Nephron progenitor cell (in vitro differentiated cells): ENCODE measurements around the gene C3orf49.

ENCODE experiments used
- DNase-seq: peaks from one replicate; pipeline ENCODE4 v3.0.0; 2021
- H3K27ac Mint-ChIP-seq: 2 replicates; pipeline ENCODE4 v1.8.0; 2021; ENCODE audit warnings: mild to moderate bottlenecking, moderate library complexity, mixed read lengths
- H3K27me3 Mint-ChIP-seq: 2 replicates; pipeline ENCODE4 v1.8.0; 2021; ENCODE audit warnings: mild to moderate bottlenecking, low read depth, mixed read lengths; ENCODE audit not compliant: poor library complexity
- H3K36me3 Mint-ChIP-seq: 2 replicates; pipeline ENCODE4 v1.8.0; 2021; ENCODE audit warnings: low read depth, mixed read lengths
- H3K4me1 Mint-ChIP-seq: 2 replicates; pipeline ENCODE4 v1.8.0; 2021; ENCODE audit warnings: mixed read lengths
- H3K4me3 Mint-ChIP-seq: 2 replicates; pipeline ENCODE4 v1.8.0; 2021; ENCODE audit warnings: mild to moderate bottlenecking, moderate library complexity, mixed read lengths
- H3K9me3 Mint-ChIP-seq: 2 replicates; pipeline ENCODE4 v1.8.0; 2021; ENCODE audit warnings: mild to moderate bottlenecking, moderate library complexity, mixed read lengths
- TF ChIP-seq, protein P1 (sequence below): fragments of 200-600 bp; sonication (generic); IDR thresholded peaks from 2 replicates; pipeline ENCODE4 v1.5.0; 2021; ENCODE audit warnings: antibody characterized with exemption

The C3orf49 gene

DNA sequence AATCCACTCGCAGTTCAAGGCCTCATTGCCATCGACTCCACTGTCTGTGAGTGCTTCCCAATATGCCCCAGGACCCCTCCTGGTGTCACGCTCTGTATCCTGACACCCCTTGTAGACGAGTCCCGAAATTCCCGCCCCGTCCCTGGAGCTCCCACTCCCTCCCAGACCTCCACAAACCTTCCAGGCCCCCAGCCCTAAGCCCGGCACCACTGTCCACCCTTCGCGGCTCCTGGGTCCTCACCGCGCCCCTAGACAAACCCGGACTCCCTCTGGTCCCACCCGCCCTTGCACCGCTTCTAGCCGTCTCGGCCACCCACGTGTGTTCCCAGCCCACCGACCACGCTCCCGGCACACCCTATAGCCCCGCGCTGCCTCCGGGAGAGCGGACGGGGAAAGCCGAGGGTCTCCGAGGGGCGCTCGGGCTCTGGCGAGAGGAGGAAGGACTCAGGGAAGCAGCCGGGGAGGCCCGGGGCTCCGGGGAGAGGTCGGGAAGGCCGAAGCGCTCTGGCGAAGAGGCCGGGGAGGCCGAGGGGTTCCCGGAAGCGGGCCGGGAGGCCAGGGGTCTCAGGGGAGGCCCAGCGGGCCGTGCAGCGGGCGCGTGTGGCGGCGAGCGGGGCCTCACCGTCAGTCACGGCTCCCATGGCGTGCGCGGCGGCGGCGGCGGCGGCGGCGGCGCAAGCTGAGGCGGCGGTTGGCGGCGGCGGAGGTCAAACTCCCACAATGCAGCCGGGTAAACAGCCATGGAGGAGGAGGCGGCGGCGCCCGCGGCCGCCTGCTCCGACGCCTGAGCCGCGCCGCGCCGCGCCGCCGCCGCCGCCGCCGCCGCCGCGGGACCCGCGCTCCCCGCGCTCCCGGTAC lies 44.3 kb downstream of the C3orf49 start, which contains the start of the genes ATXN7 and THOC7:
Gene ATXN7 (plus strand): TSS at position 718 of the 858 bp plus-strand sequence. CDS start 48,732 bp downstream, outside the sequence.
Gene THOC7 (minus strand): TSS at position 656 of the 858 bp plus-strand sequence. CDS start 15 bp downstream, at position 641.
- Mint-ChIP-seq H3K27me3 (no peaks in the 10 kb centered on the region), H3K4me1 (peaks cover 42% of the 10 kb centered on the region), H3K27ac (peak within 1 kb of the TSS; percentile 60), H3K4me3 (peak within 1 kb of the TSS; percentile 90), H3K9me3 (no peaks in the 10 kb centered on the region), H3K36me3 (peaks cover 25% of the 10 kb centered on the region)
- TF ChIP-seq, protein P1, sequence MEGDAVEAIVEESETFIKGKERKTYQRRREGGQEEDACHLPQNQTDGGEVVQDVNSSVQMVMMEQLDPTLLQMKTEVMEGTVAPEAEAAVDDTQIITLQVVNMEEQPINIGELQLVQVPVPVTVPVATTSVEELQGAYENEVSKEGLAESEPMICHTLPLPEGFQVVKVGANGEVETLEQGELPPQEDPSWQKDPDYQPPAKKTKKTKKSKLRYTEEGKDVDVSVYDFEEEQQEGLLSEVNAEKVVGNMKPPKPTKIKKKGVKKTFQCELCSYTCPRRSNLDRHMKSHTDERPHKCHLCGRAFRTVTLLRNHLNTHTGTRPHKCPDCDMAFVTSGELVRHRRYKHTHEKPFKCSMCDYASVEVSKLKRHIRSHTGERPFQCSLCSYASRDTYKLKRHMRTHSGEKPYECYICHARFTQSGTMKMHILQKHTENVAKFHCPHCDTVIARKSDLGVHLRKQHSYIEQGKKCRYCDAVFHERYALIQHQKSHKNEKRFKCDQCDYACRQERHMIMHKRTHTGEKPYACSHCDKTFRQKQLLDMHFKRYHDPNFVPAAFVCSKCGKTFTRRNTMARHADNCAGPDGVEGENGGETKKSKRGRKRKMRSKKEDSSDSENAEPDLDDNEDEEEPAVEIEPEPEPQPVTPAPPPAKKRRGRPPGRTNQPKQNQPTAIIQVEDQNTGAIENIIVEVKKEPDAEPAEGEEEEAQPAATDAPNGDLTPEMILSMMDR = no peak
- peak; percentile 82 for DNase-seq

DNA sequence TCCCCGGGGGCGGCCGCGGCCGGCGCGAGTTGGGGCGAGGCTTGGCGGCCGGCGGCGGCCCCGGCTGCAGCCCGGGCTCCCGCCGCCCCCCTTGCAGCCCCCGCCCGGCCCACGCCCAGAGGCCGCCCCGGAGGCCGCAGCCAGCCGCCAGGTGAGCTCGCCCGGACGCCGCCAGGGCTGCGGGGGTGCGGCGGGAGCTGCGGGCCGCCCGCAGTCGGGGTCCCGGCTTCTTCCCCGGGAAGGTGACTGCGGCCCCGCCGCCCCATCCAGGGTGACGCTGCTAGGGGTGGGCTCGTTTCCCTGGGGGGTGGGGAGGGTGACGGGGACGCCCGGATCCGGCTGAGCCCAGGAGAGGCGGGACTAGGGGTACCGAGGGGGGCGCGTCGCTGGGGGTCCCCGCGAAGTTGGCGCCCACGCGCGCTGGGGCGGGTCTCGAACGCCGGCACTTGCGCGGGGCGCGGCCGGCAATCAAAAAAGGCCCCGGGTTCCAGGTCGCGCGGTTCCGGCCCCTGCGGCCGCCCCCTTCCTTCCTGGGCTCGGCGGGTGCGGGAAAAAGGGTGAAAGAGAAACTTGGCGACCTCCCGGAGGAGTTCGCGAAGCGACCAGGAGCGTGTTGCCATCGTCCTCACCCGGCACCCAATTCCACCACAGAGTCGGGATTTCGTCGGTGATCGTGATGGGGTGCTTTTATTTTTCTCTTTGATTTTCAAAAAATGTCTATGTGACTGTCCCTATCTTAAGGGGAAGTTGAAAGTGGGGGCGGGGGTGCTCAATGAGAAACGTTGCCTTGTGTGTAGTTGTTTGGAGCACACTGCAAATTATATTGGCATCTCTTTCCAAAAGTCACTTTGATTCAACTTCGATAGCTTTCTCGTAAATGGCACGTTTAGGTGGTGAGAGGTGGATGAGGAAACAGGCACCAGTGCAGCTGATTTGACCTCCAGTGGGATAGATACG lies 45.2 kb downstream of the C3orf49 start:
- TF ChIP-seq, protein P1 = no peak
- Mint-ChIP-seq H3K27ac (peak overlapping the region; percentile 37), H3K27me3 (no peaks in the 10 kb centered on the region), H3K36me3 (peaks cover 25% of the 10 kb centered on the region), H3K9me3 (no peaks in the 10 kb centered on the region), H3K4me3 (peak overlapping the region; percentile 90), H3K4me1 (peaks cover 35% of the 10 kb centered on the region)
- DNase-seq = no peak

DNA sequence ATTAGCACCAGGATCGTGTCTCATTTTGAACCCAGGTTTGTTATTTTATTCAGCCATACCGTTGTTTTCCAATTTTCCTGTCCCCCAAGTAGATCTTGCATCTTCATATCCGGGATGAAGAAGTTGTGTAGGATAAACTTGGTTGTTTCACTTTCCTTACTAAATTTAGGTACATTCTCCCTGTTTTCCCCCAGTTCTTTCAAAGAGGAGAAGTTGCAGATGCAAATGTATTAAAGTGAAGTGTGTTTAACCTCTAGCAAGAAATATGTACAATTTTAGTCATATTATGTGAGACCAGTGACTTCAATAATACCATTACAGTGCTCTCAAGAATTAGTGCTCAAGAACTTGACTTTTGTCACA lies 45.8 kb downstream of the C3orf49 start:
- DNase-seq = no peak
- peak overlapping the region; percentile 90 for H3K4me3 Mint-ChIP-seq
- H3K9me3 Mint-ChIP-seq = no peaks in the 10 kb centered on the region
- H3K27ac Mint-ChIP-seq = peak overlapping the region; percentile 37
- H3K4me1 Mint-ChIP-seq = peaks cover 33% of the 10 kb centered on the region
- H3K27me3 Mint-ChIP-seq = no peaks in the 10 kb centered on the region
- TF ChIP-seq, protein P1 = no peak
- peaks cover 25% of the 10 kb centered on the region for H3K36me3 Mint-ChIP-seq

DNA sequence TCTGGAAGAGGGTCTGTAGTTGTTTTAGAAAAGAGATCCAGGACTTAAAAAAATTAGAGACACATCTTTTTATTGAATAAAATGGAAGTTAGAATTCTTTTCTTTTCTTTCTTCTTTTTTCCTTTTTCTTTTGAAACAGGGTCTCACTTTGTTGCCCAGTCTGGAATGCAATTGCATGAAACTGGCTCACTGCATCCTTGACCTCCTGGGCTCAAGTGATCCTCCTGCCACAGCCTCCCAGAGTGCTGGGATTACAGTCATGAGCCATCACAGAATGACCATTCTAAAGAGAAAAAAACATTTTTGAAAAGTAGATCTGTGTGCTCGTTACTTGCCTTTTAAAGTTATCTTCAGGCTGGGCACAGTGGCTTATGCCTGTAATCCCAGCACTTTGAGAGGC lies 48.1 kb downstream of the C3orf49 start:
- TF ChIP-seq, protein P1 = no peak
- Mint-ChIP-seq H3K4me1 (peaks cover 38% of the 10 kb centered on the region), H3K27ac (peak overlapping the region; percentile 78), H3K4me3 (no peak overlapping the region), H3K9me3 (no peaks in the 10 kb centered on the region), H3K36me3 (peaks cover 30% of the 10 kb centered on the region), H3K27me3 (no peaks in the 10 kb centered on the region)
- no peak for DNase-seq

DNA sequence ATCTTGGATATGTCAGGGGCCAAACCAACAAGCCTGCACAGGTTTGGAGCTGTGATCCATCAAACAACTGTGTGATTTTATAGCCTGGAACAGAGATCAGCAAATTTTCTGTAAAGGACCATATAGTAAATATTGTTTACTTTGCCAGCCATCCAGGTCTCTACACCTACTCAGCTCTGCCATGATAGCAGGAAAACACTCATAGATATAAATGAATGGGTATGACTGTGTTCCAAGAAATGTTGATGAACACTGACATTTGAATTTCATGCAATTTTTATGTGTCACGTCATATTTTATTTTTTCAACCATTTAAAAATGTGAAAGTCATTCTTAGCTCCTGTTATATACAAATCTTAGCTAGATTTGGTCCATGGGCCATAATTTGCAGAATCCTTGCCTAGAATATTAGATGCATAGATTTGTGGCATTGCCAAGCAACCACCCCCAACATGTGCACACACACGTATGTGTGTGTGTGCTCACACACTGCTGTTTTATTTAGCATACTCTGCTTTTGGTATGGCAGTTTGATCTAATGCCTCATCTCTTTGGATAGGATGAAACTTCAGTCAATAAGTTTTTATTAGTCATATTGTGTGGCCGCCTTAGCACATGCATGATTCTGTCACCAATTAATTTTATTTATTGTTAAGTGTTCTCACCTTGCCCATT lies 51.0 kb downstream of the C3orf49 start:
- H3K36me3 Mint-ChIP-seq = peaks cover 31% of the 10 kb centered on the region
- H3K9me3 Mint-ChIP-seq = no peaks in the 10 kb centered on the region
- no peak overlapping the region for H3K27ac Mint-ChIP-seq
- no peak for DNase-seq
- no peak overlapping the region for H3K4me3 Mint-ChIP-seq
- H3K27me3 Mint-ChIP-seq = no peaks in the 10 kb centered on the region
- TF ChIP-seq, protein P1 = no peak
- H3K4me1 Mint-ChIP-seq = peaks cover 26% of the 10 kb centered on the region
